Ascending aorta (tissue), 2 donors: ENCODE measurements around the gene CHST15. TPM values are rescaled to one million over a fixed set of nuclear protein-coding genes. Genes with fewer than 3 reads are reported as not detected.

Experiments
- DNase-seq, 2 donors: peaks; one replicate each; pipeline ENCODE4 v3.0.0-alpha.2; 2019; ENCODE audit warnings: low spot score in 2 of 2
- H3K27ac ChIP-seq, 2 donors: fragments of 200-600 bp; sonication (generic); one replicate each; pipeline ENCODE4 v1.5.1; 2016 to 2017; ENCODE audit warnings: mild to moderate bottlenecking in 1 of 2
- H3K27me3 ChIP-seq: fragments of 200-600 bp; sonication (generic); one replicate; pipeline ENCODE4 v1.5.1; 2017
- H3K36me3 ChIP-seq, 2 donors: fragments of 200-600 bp; sonication (generic); one replicate each; pipeline ENCODE4 v1.5.1; 2016
- H3K4me1 ChIP-seq, 2 donors: fragments of 200-600 bp; sonication (generic); one replicate each; pipeline ENCODE4 v1.5.1; 2016 to 2017; ENCODE audit warnings: mild to moderate bottlenecking in 1 of 2
- H3K4me3 ChIP-seq, 2 donors: fragments of 200-600 bp; sonication (generic); one replicate each; pipeline ENCODE4 v1.5.1; 2016 to 2017; ENCODE audit warnings: mild to moderate bottlenecking in 1 of 2
- H3K9me3 ChIP-seq, 2 donors: fragments of 200-600 bp; sonication (generic); one replicate each; pipeline ENCODE4 v1.5.1; 2016
- CTCF ChIP-seq, 3 experiments: fragments of 200-600 bp in 2 of 3; fragments of 450-650 bp in 1 of 3; sonication (generic) in 2 of 3; IDR thresholded peaks; one replicate each; pipeline ENCODE4 v1.5.1; 2016 to 2019; ENCODE audit warnings: antibody characterized with exemption in 3 of 3, mild to moderate bottlenecking in 1 of 3, moderate library complexity in 1 of 3
- intact Hi-C: fragments of 100-400 bp; cut with DNase I; formaldehyde crosslinking; loops from one replicate; pipeline ENCODE4 v1.15.1; 2023
- total RNA-seq: library from RNA; depleted of rRNA; stranded (reverse); fragments of >200 nt; gene quantifications from one replicate; pipeline ENCODE4 v1.1.0, GENCODE V29; 2016

The CHST15 gene
- total RNA-seq, 1 donor from 2014 or later, result 20.4 TPM

GRCh38 chr10:123965973-123966895, 127.2 kb downstream of the CHST15 start:
- Histone ChIP-seq H3K27me3 (no peaks in the 10 kb centered on the region), H3K27ac (no peak overlapping the region), H3K4me3 (no peak overlapping the region), H3K4me1 (peaks cover 0 to 4% of the 10 kb centered on the region in 2 donors), H3K36me3 (no peaks in the 10 kb centered on the region), H3K9me3 (no peaks in the 10 kb centered on the region)
- no peak for TF ChIP-seq CTCF (IDR thresholded peaks at IDR 0.05)
- DNase-seq, result no peak
- intact Hi-C loops, result loop anchor here (2.0 to 5.0 kb wide), 4 partner anchors 35 to 204 kb away; partner anchors contain the start of gene CPXM2

- Histone ChIP-seq H3K27me3 (no peaks in the 10 kb centered on the region), H3K36me3 (no peaks in the 10 kb centered on the region), H3K4me3 (no peak overlapping the region), H3K4me1 (peaks cover 0 to 4% of the 10 kb centered on the region in 2 donors), H3K9me3 (no peaks in the 10 kb centered on the region), H3K27ac (no peak overlapping the region)
- no peak for DNase-seq
- intact Hi-C loops, result loop anchor here (5.0 kb wide), 2 partner anchors 108 to 203 kb away; no protein-coding TSS in a partner anchor
- TF ChIP-seq CTCF (IDR thresholded peaks at IDR 0.05), result no peak
Observed at GRCh38 chr10:123964953-123965352, 128.4 kb downstream of the CHST15 start.

- TF ChIP-seq CTCF (IDR thresholded peaks at IDR 0.05), result no peak
- Histone ChIP-seq H3K36me3 (no peaks in the 10 kb centered on the region), H3K27me3 (no peaks in the 10 kb centered on the region), H3K4me1 (peaks cover 0 to 4% of the 10 kb centered on the region in 2 donors), H3K9me3 (no peaks in the 10 kb centered on the region), H3K4me3 (no peak overlapping the region), H3K27ac (no peak overlapping the region)
- no peak for DNase-seq
- intact Hi-C loops, result no loop called here
Observed at GRCh38 chr10:123962756-123963530, 130.5 kb downstream of the CHST15 start.

DNA sequence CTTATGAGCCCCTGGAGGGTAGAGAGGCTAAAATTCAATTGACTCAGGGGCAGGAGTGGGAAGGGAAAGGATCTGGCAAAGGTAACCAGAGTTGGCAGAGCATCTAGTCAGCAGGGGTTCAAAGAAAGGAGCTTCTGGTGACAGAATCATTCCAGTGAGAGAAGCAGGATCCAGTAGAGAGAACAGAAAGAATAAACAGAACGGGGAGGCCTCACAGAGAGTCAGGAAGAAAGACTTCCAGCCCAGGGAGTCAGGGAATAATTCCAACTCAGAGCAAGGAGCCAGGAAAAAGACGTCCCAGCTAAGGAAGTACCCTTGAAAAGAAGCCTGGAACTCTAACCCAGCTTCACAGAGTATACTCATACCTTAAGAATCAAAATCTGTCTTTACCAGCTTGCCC, 135.2 kb downstream of the CHST15 start:
- DNase-seq, result no peak
- no peaks in the 10 kb centered on the region for H3K36me3 ChIP-seq
- no peak overlapping the region for H3K4me3 ChIP-seq
- peaks cover 0 to 4% of the 10 kb centered on the region in 2 donors for H3K9me3 ChIP-seq
- H3K4me1 ChIP-seq, result no peaks in the 10 kb centered on the region
- no peak overlapping the region for H3K27ac ChIP-seq
- intact Hi-C loops, result no loop called here
- no peak for TF ChIP-seq CTCF (IDR thresholded peaks at IDR 0.05)
- no peaks in the 10 kb centered on the region for H3K27me3 ChIP-seq

Other genes with a start within 250 kb of the CHST15 start
- gene CPXM2, start 201.8 kb downstream of the CHST15 start, total RNA-seq, result 125 TPM